GM12801 (cell line): ENCODE data around the gene UBASH3A.

Source experiments
- CTCF ChIP-seq: IDR thresholded peaks from one replicate; pipeline ENCODE4 v1.5.1; 2011; ENCODE audit warnings: control low read depth; ENCODE audit not compliant: insufficient read length; ENCODE audit errors: extremely low read depth

The UBASH3A gene

GRCh38 chr21:42480736-42481135, 77.0 kb downstream of the UBASH3A start:
- TF ChIP-seq CTCF, result no peak

GRCh38 chr21:42481169-42481568, 77.5 kb downstream of the UBASH3A start:
- no peak for TF ChIP-seq CTCF

- no peak for TF ChIP-seq CTCF
Measured at GRCh38 chr21:42484966-42485365, 81.3 kb downstream of the UBASH3A start.

GRCh38 chr21:42486072-42486471, 82.4 kb downstream of the UBASH3A start:
- no peak for TF ChIP-seq CTCF

GRCh38 chr21:42486531-42486930, 82.8 kb downstream of the UBASH3A start:
- no peak for TF ChIP-seq CTCF

- TF ChIP-seq CTCF, result no peak
Measured at GRCh38 chr21:42489006-42489563, 85.4 kb downstream of the UBASH3A start.

GRCh38 chr21:42489991-42490390, 86.3 kb downstream of the UBASH3A start:
- no peak for TF ChIP-seq CTCF
